ENCODE data around the gene SNX30.

DNA sequence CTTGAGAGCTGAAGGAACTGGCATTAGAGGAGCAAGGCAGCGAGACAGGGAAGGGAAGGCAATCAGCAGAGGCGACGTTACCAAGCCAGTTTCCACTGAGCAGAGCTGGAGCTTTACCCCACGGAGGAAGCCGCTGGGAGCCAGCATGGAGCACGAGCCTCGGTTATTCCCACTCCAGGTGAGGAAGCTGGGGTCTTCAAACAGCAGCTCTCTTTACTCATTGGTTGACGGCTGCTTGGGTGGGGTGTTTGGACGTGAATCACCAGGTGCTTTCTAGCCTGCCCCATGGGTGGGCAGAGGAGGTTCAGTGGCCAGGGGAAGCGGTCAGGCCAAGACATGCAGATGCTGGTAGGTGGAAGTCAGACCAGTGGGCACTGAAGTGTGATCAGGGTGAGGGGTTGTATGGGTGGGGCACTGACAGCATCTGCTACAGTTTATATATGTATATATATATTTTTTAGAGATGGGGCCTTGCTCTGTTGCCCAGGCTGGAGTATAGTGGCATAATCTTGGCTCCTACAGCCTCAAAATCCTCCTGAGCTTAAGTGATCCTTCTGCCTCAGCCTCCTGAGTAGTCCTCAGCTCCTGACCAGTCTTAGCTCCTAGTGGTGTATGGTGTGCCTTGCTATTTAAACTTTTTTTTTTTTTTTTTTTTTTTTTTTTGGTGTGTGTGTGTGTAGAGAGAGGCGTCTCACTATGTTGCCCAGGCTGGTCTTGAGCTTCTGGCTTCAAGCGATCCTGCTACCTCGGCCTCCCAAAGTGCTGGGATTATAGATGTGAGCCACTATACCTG, 12.4 kb downstream of the SNX30 start:
- TF ChIP-seq POLR2A (IDR thresholded peaks at IDR 0.05) = no peak
- TF ChIP-seq, protein P1, sequence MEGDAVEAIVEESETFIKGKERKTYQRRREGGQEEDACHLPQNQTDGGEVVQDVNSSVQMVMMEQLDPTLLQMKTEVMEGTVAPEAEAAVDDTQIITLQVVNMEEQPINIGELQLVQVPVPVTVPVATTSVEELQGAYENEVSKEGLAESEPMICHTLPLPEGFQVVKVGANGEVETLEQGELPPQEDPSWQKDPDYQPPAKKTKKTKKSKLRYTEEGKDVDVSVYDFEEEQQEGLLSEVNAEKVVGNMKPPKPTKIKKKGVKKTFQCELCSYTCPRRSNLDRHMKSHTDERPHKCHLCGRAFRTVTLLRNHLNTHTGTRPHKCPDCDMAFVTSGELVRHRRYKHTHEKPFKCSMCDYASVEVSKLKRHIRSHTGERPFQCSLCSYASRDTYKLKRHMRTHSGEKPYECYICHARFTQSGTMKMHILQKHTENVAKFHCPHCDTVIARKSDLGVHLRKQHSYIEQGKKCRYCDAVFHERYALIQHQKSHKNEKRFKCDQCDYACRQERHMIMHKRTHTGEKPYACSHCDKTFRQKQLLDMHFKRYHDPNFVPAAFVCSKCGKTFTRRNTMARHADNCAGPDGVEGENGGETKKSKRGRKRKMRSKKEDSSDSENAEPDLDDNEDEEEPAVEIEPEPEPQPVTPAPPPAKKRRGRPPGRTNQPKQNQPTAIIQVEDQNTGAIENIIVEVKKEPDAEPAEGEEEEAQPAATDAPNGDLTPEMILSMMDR (IDR thresholded peaks at IDR 0.05) = no peak

Data from esophagus squamous epithelium (tissue), 4 donors.